GM23338 (cell line): ENCODE data around the gene DSE. TPM values are rescaled to one million over a fixed set of nuclear protein-coding genes. Genes with fewer than 3 reads are reported as not detected.

Source experiments
- ATAC-seq: fragments of 200-7000 bp; cut with Tn5 transposase; 3 replicates; pipeline ENCODE4 v1.9.1; 2020
- DNase-seq: peaks from one replicate; pipeline ENCODE4 v3.0.0-alpha.2; 2015; ENCODE audit warnings: low spot score
- H2AFZ ChIP-seq: fragments of 200-600 bp; sonication (generic); 2 replicates; pipeline ENCODE4 v1.8.0; 2016; ENCODE audit warnings: antibody characterized with exemption, mild to moderate bottlenecking, moderate library complexity
- H3F3A ChIP-seq: fragments of 200-600 bp; sonication (generic); replicated peaks from 2 replicates; pipeline ENCODE4 v1.8.0; 2017; ENCODE audit warnings: antibody characterized with exemption, mixed run types, low read depth
- H3K27ac ChIP-seq: fragments of 200-600 bp; sonication (generic); 2 replicates; pipeline ENCODE4 v1.6.1; 2016; ENCODE audit warnings: low read depth
- H3K27me3 ChIP-seq: fragments of 200-600 bp; sonication (generic); 2 replicates; pipeline ENCODE4 v1.8.0; 2016; ENCODE audit warnings: mild to moderate bottlenecking, mixed run types, moderate library complexity; ENCODE audit not compliant: insufficient read depth
- H3K36me3 ChIP-seq: fragments of 200-600 bp; sonication (generic); 2 replicates; pipeline ENCODE4 v1.8.0; 2016; ENCODE audit warnings: mild to moderate bottlenecking; ENCODE audit not compliant: insufficient read depth
- H3K4me1 ChIP-seq: fragments of 200-600 bp; sonication (generic); 2 replicates; pipeline ENCODE4 v1.8.0; 2016; ENCODE audit warnings: mild to moderate bottlenecking, moderate library complexity; ENCODE audit not compliant: insufficient read depth
- H3K4me2 ChIP-seq: fragments of 200-600 bp; sonication (generic); 2 replicates; pipeline ENCODE4 v1.7.1; 2017; ENCODE audit warnings: mixed run types
- H3K4me3 ChIP-seq: fragments of 200-600 bp; sonication (generic); 2 replicates; pipeline ENCODE4 v1.6.1; 2016; ENCODE audit warnings: mixed run types
- H3K79me2 ChIP-seq: fragments of 200-600 bp; sonication (generic); replicated peaks from 2 replicates; pipeline ENCODE4 v1.8.0; 2017; ENCODE audit warnings: mild to moderate bottlenecking; ENCODE audit not compliant: insufficient read depth
- H3K9me2 ChIP-seq: fragments of 200-600 bp; sonication (generic); 2 replicates; pipeline ENCODE4 v1.8.0; 2017; ENCODE audit not compliant: insufficient read depth
- H4K20me1 ChIP-seq: fragments of 200-600 bp; sonication (generic); replicated peaks from 2 replicates; pipeline ENCODE4 v1.8.0; 2017; ENCODE audit warnings: mild to moderate bottlenecking; ENCODE audit not compliant: insufficient read depth
- H3K27ac Mint-ChIP-seq: 2 replicates; pipeline ENCODE4 v1.8.0; 2020; ENCODE audit warnings: inconsistent platforms, mild to moderate bottlenecking, moderate library complexity, mixed read lengths
- H3K27me3 Mint-ChIP-seq: 3 replicates; pipeline ENCODE4 v1.8.0; 2022; ENCODE audit warnings: low read depth, mild to moderate bottlenecking, moderate library complexity, mixed read lengths, inconsistent platforms; ENCODE audit not compliant: insufficient read depth, poor library complexity
- H3K36me3 Mint-ChIP-seq: 3 replicates; pipeline ENCODE4 v1.8.0; 2021; ENCODE audit warnings: low read depth, mild to moderate bottlenecking, inconsistent platforms, moderate library complexity, mixed read lengths
- H3K4me1 Mint-ChIP-seq: 3 replicates; pipeline ENCODE4 v1.8.0; 2020; ENCODE audit warnings: mild to moderate bottlenecking, inconsistent platforms, mixed read lengths
- H3K4me3 Mint-ChIP-seq: 3 replicates; pipeline ENCODE4 v1.8.0; 2021; ENCODE audit warnings: moderate library complexity, mild to moderate bottlenecking, inconsistent platforms, mixed read lengths
- H3K9me3 Mint-ChIP-seq: 3 replicates; pipeline ENCODE4 v1.8.0; 2020; ENCODE audit warnings: moderate library complexity, mild to moderate bottlenecking, inconsistent platforms, mixed read lengths
- CREB1 ChIP-seq: fragments of 250-450 bp; sonication (Bioruptor Pico); IDR thresholded peaks from 2 replicates; pipeline ENCODE4 v1.5.0; 2020; ENCODE audit warnings: low read depth, mild to moderate bottlenecking, moderate library complexity
- ETS1 ChIP-seq: IDR thresholded peaks from 2 replicates; pipeline ENCODE4 v1.6.1; 2016; ENCODE audit warnings: antibody characterized with exemption
- EZH2 ChIP-seq: fragments of 200-600 bp; sonication (generic); IDR thresholded peaks from one replicate; pipeline ENCODE4 v1.8.0; 2017; ENCODE audit warnings: antibody characterized with exemption, mild to moderate bottlenecking, low read depth; ENCODE audit not compliant: unreplicated experiment
- EZH2phosphoT487 ChIP-seq: fragments of 200-600 bp; sonication (generic); IDR thresholded peaks from one replicate; pipeline ENCODE4 v1.8.1; 2018; ENCODE audit warnings: antibody characterized with exemption; ENCODE audit not compliant: unreplicated experiment
- JUNB ChIP-seq: IDR thresholded peaks from one replicate; pipeline ENCODE4 v1.6.1; 2016; ENCODE audit warnings: antibody characterized with exemption; ENCODE audit not compliant: unreplicated experiment
- NANOG ChIP-seq: IDR thresholded peaks from 2 replicates; pipeline ENCODE4 v1.6.1; 2016; ENCODE audit warnings: antibody characterized with exemption, borderline replicate concordance
- STAT1 ChIP-seq: IDR thresholded peaks from one replicate; pipeline ENCODE4 v1.6.1; 2016; ENCODE audit warnings: antibody characterized with exemption; ENCODE audit not compliant: unreplicated experiment
- ZNF114 ChIP-seq: fragments of 250-450 bp; sonication (Bioruptor Pico); IDR thresholded peaks from 2 replicates; pipeline ENCODE4 v1.5.0; 2020; ENCODE audit warnings: mild to moderate bottlenecking, moderate library complexity
- ZNF331 ChIP-seq: fragments of 250-450 bp; sonication (Bioruptor Pico); IDR thresholded peaks from 2 replicates; pipeline ENCODE4 v1.5.0; 2020; ENCODE audit warnings: low read depth, mild to moderate bottlenecking, moderate library complexity
- polyA plus RNA-seq: library from polyadenylated mRNA; unstranded; fragments of >200 nt; fragmentation: Nextera tagmentation; extraction: Ambion mirVana; gene quantifications from 2 replicates; pipeline ENCODE4 v1.2.1, GENCODE V29; 2016
- total RNA-seq: library from RNA; depleted of rRNA; stranded (reverse); fragments of >200 nt; shearing (Covaris generic); gene quantifications from 2 replicates; pipeline ENCODE4 v1.2.3, GENCODE V29; 2014
- TF ChIP-seq, protein P1 (sequence below), 2 experiments: fragments of 200-600 bp in 1 of 2; sonication (generic) in 1 of 2; conservative IDR thresholded peaks; 2 replicates each; pipeline versions ENCODE4 v1.5.1 to v1.6.1; 2016 to 2017; ENCODE audit warnings: antibody characterized with exemption in 2 of 2, low read depth in 2 of 2, mild to moderate bottlenecking in 2 of 2, moderate library complexity in 1 of 2
- TF ChIP-seq, protein P2 (sequence below): fragments of 250-450 bp; sonication (Bioruptor Pico); IDR thresholded peaks from 2 replicates; pipeline ENCODE4 v1.5.0; 2020; ENCODE audit warnings: mild to moderate bottlenecking, moderate library complexity

DSE gene
- total and polyA plus RNA-seq, 2 experiments from 2014 or later = 18.8 to 45.2 TPM

DNA sequence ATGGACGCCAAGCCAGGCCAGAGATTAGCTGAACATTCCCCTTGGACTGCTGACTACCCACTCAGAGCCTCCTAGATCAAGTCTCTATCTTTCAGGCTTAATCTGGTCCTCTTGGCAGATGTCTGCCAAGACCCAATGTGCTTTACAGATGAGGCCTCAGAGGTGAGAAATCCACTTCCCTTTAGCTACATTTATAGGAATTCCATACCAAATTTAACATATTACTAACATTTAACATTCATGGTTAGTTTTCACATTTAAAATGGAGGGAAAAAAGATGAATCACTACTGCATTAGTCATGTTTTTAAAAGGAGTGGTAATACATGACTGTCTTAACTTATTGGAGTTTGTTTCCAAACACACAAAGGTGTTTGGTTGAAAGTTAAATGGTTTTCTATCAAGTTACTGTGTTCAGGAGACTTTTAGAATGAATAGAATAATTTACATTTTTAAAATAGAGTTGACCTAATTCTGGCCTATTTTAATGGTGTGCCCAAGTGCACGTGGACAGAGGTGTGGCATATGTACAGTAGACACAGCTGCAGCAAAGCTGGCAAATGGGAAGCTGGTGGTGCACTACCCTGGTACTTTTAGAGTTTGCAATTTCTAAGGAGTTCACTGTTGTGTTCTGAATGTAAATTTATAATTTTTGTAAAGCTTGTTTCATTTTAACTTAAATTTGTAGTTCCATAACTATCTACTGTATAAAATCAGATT, 48.5 kb downstream of the DSE start:
- Histone ChIP-seq H3K27me3 (no peaks in the 10 kb centered on the region), H3K4me2 (no peak overlapping the region), H3K27ac (no peak overlapping the region), H3K79me2 (peaks cover 48% of the 10 kb centered on the region), H2AFZ (no peak overlapping the region), H3K36me3 (no peaks in the 10 kb centered on the region), H3K4me1 (peaks cover 21% of the 10 kb centered on the region), H3K4me3 (no peak overlapping the region), H4K20me1 (no peaks in the 10 kb centered on the region), H3K9me2 (no peaks in the 10 kb centered on the region), H3F3A (no peaks in the 10 kb centered on the region)
- peaks cover 6% of the 10 kb centered on the region; the same call in 2 of the 3 replicates for H3K36me3 Mint-ChIP-seq
- TF ChIP-seq, protein P1, sequence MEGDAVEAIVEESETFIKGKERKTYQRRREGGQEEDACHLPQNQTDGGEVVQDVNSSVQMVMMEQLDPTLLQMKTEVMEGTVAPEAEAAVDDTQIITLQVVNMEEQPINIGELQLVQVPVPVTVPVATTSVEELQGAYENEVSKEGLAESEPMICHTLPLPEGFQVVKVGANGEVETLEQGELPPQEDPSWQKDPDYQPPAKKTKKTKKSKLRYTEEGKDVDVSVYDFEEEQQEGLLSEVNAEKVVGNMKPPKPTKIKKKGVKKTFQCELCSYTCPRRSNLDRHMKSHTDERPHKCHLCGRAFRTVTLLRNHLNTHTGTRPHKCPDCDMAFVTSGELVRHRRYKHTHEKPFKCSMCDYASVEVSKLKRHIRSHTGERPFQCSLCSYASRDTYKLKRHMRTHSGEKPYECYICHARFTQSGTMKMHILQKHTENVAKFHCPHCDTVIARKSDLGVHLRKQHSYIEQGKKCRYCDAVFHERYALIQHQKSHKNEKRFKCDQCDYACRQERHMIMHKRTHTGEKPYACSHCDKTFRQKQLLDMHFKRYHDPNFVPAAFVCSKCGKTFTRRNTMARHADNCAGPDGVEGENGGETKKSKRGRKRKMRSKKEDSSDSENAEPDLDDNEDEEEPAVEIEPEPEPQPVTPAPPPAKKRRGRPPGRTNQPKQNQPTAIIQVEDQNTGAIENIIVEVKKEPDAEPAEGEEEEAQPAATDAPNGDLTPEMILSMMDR (conservative IDR thresholded peaks at IDR 0.05; ENCODE audit: low read depth in 2 of 2) = no peak
- TF ChIP-seq JUNB = no peak
- TF ChIP-seq ETS1 = no peak
- no peak for TF ChIP-seq EZH2
- no peak for TF ChIP-seq CREB1 (CRISPR knock-in tag)
- TF ChIP-seq, protein P2, sequence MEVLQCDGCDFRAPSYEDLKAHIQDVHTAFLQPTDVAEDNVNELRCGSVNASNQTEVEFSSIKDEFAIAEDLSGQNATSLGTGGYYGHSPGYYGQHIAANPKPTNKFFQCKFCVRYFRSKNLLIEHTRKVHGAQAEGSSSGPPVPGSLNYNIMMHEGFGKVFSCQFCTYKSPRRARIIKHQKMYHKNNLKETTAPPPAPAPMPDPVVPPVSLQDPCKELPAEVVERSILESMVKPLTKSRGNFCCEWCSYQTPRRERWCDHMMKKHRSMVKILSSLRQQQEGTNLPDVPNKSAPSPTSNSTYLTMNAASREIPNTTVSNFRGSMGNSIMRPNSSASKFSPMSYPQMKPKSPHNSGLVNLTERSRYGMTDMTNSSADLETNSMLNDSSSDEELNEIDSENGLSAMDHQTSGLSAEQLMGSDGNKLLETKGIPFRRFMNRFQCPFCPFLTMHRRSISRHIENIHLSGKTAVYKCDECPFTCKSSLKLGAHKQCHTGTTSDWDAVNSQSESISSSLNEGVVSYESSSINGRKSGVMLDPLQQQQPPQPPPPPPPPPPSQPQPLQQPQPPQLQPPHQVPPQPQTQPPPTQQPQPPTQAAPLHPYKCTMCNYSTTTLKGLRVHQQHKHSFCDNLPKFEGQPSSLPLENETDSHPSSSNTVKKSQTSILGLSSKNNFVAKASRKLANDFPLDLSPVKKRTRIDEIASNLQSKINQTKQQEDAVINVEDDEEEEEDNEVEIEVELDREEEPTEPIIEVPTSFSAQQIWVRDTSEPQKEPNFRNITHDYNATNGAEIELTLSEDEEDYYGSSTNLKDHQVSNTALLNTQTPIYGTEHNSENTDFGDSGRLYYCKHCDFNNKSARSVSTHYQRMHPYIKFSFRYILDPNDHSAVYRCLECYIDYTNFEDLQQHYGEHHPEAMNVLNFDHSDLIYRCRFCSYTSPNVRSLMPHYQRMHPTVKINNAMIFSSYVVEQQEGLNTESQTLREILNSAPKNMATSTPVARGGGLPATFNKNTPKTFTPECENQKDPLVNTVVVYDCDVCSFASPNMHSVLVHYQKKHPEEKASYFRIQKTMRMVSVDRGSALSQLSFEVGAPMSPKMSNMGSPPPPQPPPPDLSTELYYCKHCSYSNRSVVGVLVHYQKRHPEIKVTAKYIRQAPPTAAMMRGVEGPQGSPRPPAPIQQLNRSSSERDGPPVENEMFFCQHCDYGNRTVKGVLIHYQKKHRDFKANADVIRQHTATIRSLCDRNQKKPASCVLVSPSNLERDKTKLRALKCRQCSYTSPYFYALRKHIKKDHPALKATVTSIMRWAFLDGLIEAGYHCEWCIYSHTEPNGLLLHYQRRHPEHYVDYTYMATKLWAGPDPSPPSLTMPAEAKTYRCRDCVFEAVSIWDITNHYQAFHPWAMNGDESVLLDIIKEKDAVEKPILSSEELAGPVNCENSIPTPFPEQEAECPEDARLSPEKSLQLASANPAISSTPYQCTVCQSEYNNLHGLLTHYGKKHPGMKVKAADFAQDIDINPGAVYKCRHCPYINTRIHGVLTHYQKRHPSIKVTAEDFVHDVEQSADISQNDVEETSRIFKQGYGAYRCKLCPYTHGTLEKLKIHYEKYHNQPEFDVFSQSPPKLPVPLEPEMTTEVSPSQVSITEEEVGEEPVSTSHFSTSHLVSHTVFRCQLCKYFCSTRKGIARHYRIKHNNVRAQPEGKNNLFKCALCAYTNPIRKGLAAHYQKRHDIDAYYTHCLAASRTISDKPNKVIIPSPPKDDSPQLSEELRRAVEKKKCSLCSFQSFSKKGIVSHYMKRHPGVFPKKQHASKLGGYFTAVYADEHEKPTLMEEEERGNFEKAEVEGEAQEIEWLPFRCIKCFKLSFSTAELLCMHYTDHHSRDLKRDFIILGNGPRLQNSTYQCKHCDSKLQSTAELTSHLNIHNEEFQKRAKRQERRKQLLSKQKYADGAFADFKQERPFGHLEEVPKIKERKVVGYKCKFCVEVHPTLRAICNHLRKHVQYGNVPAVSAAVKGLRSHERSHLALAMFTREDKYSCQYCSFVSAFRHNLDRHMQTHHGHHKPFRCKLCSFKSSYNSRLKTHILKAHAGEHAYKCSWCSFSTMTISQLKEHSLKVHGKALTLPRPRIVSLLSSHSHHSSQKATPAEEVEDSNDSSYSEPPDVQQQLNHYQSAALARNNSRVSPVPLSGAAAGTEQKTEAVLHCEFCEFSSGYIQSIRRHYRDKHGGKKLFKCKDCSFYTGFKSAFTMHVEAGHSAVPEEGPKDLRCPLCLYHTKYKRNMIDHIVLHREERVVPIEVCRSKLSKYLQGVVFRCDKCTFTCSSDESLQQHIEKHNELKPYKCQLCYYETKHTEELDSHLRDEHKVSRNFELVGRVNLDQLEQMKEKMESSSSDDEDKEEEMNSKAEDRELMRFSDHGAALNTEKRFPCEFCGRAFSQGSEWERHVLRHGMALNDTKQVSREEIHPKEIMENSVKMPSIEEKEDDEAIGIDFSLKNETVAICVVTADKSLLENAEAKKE (CRISPR knock-in tag) = no peak
- no peak for TF ChIP-seq STAT1
- TF ChIP-seq NANOG = no peak
- no peak for TF ChIP-seq EZH2phosphoT487
- no peak for TF ChIP-seq ZNF114 (CRISPR knock-in tag)
- TF ChIP-seq ZNF331 = no peak
- DNase-seq = no peak
- no peaks in the 10 kb centered on the region for H3K27me3 Mint-ChIP-seq
- peaks cover 30% of the 10 kb centered on the region for H3K4me1 Mint-ChIP-seq
- no peak for ATAC-seq
- no peak overlapping the region for H3K4me3 Mint-ChIP-seq
- no peaks in the 10 kb centered on the region; the same call in 2 of the 3 replicates for H3K9me3 Mint-ChIP-seq
- no peak overlapping the region; the same call in 1 of the 2 replicates for H3K27ac Mint-ChIP-seq
